Suppressor macrophage (primary cell): Measurements from ENCODE around the gene RCC1.
"Not testable (repeated sequence)": the region's sequence is repeated elsewhere in the genome, so short reads cannot be mapped to it uniquely, and the experiment has no call there.

Experiments used
- DNase-seq, 4 experiments: peaks; one replicate each; pipeline ENCODE4 v3.0.0-alpha.2; 2020 to 2022
- total RNA-seq, 17 experiments: gene quantifications; one replicate each; lab custom pipeline; 2026; ENCODE audit warnings: mixed read lengths in 6 of 17, inconsistent platforms in 3 of 17; lab: John Stamatoyannopoulos, UW

RCC1 gene, protein sequence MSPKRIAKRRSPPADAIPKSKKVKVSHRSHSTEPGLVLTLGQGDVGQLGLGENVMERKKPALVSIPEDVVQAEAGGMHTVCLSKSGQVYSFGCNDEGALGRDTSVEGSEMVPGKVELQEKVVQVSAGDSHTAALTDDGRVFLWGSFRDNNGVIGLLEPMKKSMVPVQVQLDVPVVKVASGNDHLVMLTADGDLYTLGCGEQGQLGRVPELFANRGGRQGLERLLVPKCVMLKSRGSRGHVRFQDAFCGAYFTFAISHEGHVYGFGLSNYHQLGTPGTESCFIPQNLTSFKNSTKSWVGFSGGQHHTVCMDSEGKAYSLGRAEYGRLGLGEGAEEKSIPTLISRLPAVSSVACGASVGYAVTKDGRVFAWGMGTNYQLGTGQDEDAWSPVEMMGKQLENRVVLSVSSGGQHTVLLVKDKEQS
- total RNA-seq: 6.9 to 64.9 (median 20.7) reads per million in 17 experiments

DNA sequence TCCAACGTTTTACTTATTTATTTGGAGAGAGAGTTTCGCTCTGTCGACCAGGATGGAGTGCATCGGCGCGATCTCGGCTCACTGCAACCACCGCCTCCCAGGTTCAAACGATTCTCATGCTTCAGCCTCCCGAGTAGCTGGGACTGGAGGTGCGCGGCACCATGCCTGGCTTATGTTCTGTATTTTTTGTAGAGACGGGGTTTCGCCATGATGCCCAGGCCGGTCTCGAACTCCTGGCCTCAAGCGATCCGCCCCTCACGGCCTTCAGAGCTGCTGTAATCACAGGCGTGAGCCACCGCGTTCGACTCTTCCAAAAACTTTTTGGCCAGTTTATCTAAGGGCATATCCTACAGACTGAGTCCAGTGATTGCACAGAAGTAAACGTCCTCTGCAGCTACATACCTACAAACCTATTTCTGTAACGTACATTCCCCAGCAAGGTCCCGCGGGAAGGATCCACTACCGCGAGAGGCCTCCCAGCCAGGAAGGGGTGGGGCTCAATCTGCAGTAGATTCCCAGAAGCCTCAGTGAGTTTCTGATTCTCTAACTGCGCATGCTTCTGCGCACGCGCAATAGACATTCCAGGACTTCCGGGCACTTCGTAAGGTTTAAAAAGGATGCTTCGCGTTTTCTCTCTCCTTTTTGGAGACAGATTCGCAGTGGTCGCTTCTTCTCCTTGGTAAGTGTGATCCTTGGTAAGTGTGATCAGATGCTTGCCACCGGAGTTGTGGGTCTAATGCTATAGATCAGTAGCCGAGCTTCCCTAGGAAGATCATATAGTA, at the start of gene RCC1:
TSS of gene RCC1 (plus strand) at position 638 of the 782 bp plus-strand sequence. CDS start 23,824 bp downstream, outside the sequence.
- DNase-seq: peak; percentile 97 to 100 (median 100)

DNA sequence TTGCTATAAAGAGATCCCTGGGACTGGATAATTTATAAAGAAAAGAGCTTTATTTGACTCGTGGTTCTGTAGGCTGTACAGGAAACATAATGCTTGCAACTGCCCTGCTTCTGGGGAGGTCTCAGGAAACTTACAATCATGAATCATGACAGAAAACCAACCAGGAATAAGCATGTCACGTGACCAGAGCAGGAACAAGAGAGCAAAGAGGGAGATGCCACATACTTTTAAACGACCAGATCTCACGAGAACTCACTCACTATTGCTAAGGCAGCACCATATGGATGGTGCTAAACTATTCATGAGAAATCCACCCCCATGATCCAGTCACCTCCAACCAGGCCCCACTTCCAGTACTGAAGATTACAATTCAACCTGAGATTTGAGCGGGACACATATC, 49.8 kb upstream of the RCC1 start:
- DNase-seq: peak; percentile 33 to 68 (median 57)

DNA sequence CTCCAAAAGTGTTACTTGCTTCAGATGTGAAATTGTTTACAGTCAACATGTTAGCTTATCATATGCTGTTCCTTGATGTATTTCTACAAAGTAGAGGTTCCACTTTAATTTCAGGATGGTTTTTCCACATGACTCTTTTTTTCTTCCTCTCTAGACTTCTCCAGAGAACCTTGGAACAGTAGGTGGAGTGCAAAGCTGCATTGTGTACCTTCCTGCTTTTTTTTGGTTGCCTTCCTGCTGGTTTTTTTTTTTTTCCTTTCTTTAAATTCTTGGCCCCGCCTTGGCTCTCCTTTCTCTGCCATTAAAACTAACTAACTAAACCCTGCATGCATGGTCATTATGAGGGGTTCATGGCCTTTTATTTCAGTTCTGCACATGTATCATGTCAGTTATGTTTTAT, 48.2 kb upstream of the RCC1 start:
- DNase-seq: peak in 1 of 4 experiments; percentile 15

DNA sequence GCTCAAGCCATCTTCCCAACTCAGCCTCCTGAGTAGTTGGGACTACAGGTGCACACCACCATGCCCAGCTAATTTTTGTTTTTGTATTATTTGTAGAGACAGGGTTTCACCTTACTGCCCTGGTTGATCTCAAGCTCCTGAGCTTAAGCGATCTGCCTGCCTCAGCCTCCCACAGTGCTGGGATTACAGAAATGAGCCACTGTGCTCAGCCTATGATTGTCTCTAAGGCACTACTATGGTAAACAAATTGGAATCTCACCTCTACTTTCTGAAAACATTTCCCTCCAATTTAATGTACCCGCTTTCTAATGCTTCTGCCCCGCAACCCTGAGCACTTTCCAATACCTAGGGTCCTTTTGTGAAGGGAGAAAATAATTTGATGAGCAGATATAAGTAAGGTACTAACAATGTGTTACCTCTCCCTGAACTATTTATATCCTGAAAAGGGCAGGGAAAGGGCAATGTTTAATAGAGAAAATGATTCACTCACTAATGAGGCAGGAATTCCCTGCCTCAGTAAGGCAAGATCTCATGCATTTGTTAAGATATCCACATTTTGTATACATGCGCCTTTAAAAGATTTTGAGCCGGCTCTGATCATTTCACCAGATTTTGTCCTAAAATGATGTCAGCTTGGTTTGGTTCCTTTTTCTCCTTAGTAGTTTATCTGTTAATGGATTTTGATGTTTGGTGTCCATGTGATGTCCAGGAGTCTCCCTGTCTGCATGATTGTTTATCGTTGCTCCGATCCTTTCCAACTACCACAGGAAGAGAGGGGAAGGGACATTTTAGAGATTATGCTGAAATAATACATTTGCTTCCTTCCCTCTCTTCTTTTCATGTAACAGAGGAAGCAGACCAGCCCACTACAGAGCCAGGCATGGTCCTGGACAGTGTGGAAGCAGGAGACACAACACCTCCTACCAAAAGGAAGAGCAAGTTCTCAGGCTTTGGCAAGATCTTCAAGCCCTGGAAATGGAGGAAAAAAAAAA, 47.3 kb upstream of the RCC1 start:
- DNase-seq: peak; percentile 11 to 30 (median 24)

DNA sequence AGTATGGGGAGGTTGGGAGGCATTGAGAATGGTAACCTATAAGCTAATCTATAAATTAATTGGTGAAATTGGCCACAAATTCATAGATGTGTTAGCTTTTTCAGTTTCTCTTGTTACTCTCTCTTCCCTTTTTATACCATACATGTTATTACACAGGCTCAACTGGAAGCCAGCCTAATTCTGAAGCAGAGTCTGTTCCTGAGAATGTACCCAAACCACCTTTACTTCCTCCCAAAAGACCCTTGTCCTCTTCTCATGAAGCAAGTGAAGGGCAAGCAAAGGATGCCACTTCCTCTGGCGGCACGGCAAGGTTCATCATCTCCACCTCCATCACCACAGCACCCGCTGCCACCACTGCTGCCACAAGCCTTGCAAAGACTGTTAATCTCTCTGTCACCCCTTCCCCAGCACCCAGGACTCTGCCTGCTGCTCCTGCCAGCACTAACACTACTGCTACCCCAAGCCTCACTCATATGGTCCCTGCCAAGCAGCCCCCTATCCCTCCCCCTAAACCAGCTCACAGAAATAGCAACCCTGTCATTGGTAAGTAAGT, 39.5 kb upstream of the RCC1 start:
- no peak for DNase-seq

DNA sequence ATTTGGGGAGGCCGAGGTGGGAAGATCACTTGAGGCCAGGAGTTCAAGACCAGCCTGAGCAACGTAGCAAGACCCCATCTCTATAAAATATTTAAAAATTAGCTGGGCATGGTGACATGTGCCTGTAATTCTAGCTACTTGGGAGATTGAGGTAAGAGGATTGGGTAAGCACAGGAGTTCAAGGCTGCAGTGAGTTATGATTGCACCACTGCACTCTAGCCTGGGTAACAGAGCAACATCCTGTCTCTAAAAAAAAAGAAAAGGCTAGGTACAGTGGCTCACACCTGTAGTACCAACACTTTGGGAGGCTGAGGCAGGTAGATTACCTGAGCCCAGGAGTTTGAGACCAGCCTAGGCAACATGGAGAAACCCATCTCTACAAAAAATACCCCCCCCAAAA, 35.7 kb upstream of the RCC1 start:
- no peak for DNase-seq

DNA sequence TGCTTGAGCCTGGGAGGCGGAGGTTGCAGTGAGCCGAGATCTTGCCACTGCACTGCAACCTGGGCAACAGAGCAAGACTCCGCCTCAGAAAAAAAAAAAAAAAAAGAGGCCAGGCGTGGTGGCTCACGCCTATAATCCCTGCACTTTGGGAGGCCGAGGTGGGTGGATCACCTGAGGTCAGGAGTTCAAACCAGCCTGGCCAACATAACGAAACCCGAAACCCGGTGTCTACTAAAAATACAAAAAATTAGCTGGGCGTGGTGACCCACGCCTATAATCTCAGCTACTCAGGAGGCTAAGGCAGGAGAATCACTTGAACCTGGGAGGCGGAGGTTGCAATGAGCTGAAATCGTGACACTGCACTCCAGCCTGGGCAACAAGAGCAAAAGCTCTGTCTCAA, 26.3 kb upstream of the RCC1 start:
- not testable (repeated sequence) for DNase-seq

DNA sequence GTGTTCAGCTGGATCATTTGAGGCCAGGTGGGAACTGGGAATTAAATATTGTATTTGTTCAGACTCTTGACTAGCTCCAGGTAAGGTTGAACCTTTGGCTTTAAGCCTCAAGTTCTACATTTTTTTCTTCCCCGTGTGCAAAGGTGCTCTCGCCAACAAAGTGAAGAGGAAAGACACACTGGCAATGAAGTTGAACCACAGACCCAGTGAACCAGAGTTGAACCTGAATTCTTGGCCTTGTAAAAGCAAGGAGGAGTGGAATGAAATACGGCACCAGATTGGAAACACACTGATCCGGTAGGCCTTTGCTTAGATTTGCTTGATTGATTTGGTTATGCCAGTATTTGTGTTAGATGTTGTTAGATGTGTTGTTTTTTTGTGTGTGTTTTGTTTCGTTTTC, 25.5 kb upstream of the RCC1 start:
- DNase-seq: no peak

DNA sequence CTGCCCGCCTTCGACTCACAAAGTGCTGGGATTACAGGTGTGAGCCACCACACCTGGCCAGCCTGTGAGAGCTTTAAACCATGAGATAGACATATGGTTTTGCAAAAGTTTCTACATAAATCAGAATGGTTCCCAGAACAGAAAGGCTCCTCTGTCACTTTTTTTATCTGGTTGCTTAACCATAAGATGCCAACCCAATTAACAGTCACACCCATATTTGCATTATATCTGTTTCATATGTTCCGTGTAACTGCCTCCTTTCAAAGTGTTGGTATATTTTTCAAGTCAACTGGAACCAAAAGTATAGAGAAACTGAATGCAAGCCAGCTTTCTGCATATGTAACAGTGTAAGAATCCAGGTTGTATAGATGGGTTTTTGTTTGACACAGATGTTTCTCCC, 23.7 kb upstream of the RCC1 start:
- no peak for DNase-seq

DNA sequence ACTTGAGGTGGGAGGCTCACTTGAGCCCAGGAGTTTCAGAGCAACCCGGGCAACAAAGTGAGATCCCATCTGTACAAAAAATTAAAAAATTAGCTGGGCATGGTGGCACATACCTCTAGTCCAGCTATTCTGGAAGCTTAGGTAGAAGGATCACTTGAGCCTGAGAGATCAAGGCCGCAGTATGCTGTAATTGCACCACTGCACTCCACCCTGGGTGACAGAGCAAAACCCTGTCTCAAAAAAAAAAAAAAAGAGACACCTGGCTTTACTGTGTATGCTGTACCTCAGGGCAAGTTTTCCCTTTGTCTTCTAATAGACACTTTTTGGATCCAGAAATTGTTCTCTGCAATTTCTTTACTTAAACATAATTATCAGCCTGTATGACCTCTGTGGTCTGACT, 23.1 kb upstream of the RCC1 start:
- no peak for DNase-seq

DNA sequence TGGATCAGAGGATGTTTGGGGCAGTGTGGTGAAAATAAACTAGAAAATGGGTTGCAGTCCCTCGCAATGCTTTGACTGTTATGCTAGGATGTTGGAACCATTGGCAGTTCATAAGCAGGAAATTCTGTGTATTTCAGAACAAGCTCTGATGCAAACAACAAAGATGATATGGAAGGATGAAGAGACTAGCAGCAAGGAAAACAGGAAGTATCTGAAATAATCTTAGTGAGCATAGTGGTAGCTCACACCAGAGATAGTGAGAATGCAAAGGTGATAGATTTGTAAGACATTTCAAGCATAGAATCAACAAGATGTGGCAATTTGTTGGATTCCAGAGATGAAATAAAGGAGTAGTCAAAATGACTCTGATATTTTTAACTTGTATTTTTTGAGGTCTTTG, 11.1 kb upstream of the RCC1 start:
- DNase-seq: no peak

DNA sequence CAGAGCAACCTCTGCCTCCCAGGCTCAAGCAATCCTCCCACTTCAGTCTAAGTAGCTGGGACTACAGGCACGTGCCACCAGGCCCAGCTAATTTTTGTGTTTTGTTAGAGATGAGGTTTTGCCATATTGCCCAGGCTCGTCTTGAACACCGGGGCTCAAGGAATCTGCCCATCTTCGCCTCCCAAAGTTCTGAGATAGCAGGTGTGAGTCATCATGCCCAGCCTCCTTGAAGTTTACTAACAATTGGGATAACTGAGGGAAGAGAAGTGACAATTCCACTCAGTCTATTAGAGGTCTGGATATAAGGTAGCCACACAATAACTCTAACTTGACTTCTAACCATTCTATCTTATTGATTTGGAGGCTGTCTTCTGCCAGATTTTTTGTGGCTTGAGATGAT, 6.3 kb upstream of the RCC1 start:
- DNase-seq: no peak

DNA sequence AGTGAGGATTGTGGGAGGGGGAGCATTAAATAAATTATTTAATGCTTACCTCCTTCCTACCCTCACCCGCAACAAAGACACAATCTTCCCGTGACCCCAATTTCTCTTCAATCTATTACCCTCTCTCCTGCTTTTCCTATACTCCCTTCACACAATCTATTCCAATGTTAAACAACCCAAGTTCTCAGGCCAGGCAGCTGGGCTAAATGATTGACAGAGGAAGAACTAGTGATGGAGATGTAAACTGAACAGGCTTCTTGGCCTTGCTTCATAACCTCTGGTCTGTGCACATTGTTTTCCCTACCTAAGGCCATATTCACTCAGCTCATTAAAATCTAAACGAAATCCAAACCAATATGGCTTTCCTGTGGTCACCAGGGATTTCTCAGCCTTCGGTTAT, 3.9 kb upstream of the RCC1 start:
- DNase-seq: no peak

DNA sequence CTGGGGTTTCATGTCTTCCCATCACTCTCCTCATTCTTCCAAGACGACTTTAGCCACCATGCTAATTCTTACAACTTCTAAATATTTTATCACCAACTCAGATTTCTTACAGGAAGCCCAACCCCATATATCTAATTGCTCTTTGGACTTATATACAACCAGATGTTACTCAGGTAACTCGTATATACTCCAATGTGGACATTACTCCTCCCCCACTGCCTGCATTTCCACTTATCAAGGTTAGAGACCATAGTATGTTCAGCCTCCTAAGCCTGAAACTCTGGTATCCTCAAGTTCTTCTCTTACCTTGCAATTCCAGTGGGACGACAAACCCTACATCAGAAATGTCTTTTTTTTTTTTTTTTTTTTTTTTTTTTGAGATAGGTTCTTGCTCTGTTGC, 2.7 kb upstream of the RCC1 start:
- DNase-seq: no peak

DNA sequence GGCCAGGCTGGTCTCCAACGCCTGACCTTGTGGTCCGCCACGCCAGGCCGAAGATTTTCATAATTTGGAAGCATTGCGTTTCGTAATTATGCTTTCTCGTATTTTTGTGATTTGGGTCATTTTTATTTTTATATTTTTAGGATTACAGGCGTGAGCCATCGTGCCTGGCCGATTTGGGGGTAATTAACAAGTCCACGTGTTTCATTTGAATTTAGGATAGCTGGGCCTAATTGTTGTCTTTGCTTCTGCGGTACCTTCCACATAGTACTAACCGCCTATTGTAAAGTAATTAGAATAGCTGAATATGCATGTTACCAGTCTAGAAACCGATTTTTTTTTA, 1.0 kb downstream of the RCC1 start:
- no peak for DNase-seq

DNA sequence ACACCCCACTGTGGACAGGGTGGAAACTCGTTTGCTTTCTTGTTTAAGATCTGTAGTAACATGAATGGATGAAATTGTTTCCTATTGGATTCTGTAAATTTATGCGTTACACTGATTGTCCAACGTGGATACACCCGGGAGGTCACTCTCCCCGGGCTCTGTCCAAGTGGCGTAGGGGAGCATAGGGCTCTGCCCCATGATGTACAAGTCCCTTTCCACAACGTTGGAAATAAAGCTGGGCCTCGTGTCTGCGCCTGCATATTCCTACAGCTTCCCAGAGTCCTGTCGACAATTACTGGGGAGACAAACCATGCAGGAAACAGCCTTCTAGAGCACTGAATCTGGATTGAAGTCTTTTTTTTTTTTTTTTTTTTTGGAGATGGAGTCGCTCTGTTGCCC, 1.4 kb downstream of the RCC1 start:
- peak; percentile 19 to 46 (median 41) for DNase-seq

DNA sequence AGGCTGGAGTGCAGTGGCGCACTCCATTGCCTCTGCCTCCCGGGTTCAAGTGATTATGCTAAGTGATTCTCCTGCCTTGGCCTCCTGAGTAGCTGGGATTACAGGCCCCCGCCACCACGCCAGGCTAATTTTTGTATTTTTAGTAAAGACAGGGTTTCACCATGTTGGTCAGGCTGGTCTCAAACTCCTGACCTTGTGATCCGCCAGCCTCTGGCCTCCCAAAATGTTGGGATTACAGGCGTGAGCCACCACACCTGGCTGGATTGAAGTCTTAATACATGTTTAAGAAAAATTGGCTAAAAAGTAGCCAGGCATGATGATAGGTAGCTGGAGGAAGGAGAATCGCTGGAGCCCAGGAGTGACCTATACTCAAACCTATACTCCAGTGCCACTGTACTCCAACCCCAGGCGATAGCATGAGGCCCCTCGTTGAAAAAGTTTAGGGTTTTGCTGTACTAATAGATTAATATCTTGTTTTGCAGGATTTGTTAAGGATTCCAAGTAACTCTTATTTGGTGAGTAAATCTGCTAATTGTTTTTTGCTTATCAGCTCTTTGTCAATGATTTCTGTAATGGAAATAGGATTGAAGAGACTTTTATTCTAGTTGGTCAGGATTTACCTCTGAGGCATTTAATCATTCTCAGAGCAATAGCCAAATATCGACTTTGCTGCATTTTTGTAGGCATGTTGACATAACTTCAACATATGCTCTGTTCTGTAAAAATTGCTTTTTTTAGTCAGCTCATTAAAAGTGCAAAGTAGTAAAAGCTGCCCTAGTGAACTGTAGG, 2.0 kb downstream of the RCC1 start:
- peak in 1 of 4 experiments; percentile 8 for DNase-seq

DNA sequence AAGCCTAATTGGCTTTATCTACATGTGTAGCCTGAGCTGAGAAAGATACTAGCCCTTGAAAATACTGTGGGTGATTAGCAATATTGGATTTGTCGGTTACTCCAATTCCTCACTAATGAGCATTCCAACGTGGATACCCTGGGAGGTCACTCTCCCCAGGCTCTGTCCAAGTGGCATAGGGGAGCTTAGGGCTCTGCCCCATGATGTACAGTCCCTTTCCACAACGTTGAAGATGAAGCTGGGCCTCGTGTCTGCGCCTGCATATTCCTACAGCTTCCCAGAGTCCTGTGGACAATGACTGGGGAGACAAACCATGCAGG, 2.6 kb downstream of the RCC1 start:
- peak in 2 of 4 experiments; percentile 17 to 23 for DNase-seq

DNA sequence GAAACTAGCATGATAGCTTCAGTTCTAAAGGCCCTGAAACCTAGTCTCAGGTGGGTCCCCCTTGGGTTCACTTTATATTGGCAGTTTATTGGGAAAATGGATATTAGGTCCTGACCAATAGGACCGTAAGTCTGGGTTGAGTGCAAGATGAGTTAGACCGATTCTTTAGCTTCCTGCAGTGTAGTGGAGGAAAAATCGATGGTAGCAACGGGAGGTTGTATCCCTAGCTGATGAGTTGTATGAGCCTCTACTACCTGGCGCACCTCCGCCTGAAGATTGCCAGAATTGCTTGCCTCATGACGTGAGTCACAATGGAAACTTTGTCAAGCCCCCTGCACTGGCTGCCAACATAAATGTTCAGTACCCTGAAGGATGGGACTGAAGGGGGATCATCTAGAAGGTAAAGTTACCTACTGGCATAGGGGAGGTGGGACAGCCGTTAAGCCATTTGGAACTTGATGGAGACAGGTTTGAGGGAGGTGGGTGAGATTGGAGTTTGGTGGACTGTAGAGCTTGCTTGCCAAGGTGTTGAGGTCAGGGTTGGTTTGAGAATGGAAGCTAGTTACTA, 3.9 kb downstream of the RCC1 start:
- DNase-seq: peak in 1 of 4 experiments; percentile 10

DNA sequence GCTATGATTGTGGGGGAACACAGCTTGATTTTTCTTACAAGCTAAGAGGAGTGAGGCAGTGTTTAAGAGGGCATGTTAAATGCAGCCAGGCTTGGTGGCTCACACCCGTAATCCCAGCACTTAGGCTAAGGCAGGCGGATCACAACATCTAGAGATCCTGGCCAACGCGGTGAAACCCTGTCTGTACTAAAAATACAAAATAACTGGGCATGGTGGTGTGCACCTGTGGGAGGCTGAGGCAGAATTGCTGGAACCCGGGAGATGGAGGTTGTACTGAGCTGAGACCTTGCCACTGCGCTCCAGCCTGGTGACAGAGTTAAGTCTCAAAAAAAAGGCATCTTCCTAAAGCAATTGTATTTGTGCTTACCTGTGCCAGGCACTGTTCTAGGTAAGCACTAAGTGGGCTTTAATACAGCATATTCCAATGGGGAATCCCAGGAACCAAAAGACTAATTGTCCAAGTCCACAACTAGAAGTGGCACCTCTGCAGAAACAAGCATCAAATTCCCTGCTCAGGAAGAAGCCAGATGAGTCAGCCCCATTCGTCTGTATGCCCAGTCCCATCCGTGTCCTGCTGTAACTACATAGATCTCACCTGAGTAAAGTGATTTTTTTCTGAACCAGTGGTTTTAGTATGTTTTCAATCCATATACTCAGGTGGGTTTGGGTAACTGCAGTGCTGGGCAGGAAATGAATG, 4.6 kb downstream of the RCC1 start:
- peak in 2 of 4 experiments; percentile 23 to 29 for DNase-seq
